CD4-positive, alpha-beta T cell treated with Interleukin-15 for 4 hours (primary cell): ENCODE results near the gene ZNF862.

Experiments
- DNase-seq: peaks from one replicate; pipeline ENCODE4 v3.0.0-alpha.2; 2020; ENCODE audit warnings: low spot score

ZNF862 gene

DNA sequence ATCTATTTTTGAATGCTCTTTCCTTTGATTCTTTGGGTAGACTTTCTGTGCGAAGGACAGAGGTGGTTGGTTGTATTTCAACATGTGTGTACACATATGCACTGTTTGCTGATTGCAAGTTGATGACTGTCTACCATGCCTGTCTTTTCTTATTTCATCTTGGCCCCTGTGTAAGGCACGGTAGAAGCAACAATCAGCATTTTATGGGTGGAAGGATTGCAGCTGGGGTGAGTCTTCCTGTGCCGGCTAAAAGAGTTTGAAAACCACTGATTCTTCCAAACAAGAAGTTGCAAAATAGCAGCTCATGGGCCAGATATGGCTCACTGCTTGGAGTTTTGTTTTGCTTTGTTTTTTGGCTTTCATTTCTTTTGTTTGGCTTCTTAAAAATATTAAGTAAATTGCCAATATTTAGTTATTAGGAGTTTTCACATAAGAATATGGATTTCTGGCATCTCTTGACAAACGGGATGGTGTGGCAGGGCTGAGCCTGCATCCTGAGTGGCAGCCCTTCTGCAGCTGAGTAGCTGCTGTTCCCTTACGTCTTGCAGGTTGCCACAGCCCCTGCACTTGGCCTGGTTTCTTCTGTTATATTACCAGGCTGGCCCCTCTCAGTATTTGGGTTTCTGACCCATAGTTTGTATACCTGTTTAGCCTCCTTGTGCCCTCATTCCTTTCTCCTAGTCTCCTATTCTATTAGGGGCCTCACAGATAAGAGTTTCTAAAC is 7.2 kb downstream of the ZNF862 start:
- no peak for DNase-seq

DNA sequence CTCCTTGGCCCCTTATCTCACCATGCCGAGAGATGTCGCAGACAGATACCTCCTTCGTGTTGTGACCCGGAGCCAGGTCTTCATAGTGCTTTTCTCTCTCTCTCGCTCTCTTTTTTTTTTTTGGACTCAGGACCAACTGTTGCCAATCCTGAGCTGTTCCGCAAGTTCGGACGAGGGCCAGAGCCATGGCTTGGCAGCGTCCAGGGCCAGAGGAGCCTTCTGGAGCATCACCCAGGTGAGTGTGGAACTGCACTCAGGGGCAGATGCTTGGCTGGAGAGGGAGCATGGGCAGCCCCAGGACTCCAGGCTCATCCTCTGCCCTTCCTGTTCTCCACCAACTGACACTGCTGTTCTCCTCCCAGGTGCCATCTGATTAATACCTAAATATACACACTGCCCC is 7.8 kb downstream of the ZNF862 start:
- DNase-seq: no peak

DNA sequence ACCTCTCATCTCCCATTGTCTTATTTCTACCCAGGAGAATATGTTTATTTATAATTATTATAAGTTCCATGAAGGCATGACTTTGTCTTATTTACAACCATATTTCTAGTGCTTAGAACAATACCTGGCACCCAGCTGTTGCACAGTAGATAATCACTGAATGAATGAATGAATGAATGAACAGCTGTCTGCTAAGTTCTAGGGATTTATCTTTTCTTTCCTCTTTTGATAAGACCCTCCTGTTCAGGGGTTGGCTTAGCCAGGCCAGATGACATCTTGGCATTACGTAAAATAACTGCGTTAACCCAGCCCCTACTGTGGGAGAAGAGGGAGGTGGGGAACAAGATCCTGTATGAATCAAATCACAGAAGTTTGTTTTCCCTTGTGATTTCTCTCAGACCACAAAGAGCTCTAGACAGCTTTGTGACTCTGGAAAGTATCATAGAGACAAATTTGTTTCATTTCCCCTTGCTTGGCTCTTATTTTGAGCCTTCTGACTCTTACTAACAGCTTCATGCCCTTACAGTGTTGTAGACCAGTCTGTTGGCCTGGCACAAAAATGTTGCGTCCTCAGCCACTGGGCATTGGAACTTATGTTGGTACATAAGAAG is 8.4 kb downstream of the ZNF862 start:
- DNase-seq: no peak

DNA sequence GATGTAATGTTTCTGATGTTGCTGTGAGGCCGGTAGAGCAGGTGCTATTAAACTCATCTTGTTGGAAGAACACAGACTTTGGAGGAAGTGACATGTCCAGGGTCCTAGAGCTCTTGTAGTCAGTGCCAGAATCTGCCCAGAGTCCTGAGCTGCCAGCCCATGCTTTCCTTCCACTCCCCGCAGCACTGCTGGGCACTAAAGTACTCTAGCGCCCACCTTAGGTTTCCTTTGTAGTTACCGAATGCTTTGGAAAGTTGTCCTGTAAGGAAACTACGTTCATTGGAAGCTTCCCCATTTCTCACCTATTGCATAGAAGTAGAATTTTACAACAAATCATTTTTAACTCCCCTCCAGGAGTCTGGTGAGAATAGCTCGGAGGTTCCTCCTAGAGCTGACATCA is 11.0 kb downstream of the ZNF862 start:
- DNase-seq: no peak

DNA sequence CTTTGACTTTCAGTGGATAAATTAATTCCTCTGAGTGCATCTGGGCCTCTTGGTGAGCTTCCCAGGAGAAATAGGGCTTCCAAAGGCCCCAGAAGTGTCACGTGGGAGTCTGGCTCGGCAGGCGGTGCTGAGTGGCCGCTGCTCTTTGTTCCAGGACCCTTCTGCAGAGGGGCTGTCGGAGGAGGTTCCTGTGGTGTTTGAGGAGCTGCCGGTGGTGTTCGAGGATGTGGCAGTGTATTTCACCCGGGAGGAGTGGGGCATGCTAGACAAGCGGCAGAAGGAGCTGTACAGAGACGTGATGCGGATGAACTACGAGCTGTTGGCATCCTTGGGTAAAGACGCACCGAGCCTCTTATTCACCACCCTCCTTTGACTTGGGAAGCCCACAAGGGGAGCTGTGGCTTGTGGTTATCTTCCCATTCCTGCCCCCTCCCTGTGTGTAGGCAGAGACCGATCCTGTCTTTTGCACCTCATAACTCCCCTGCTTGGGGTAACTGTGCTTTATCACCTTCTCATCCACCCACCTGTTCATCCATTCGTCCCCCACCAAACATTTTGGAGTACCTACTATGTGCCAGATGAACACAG is 11.9 kb downstream of the ZNF862 start:
- no peak for DNase-seq

DNA sequence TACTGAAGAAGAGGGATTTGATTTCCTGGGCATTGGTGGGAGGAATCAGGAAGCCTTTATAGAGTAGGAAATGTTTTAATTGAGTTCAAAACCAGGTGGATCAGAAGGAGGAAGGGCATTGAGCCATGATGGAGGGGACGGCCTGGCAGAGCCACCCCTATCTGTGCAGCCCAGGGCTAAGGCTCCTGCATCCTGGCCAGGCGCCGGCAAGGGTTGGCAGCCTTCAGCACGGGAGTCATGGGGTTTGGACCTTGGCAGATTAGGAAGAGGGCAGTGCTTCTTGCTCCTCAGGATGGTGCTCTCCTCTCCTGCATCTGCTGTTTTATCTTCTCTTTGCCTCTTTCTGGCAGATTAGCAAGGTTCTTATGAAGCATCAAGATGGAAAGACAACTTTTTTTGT is 12.5 kb downstream of the ZNF862 start:
- no peak for DNase-seq

DNA sequence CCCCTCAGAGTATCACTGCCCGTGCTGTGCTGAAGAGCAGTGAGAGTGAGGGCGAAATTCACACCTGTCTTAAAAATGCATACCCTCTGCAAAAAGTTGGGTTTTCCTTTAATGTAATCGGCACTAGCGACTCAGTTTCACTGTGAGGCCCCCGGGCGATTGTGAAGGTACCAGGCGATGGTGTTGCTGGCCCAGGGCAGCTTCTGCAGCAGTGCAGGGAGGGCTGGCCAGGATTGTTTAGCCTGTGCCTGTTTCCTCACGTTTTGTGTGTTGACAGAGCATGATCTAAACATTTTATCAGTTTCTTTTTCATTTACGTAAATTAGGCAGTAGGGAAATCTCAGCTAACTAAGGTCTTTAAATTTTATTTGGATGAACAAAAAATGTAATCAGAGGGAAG is 13.3 kb downstream of the ZNF862 start:
- DNase-seq: no peak

DNA sequence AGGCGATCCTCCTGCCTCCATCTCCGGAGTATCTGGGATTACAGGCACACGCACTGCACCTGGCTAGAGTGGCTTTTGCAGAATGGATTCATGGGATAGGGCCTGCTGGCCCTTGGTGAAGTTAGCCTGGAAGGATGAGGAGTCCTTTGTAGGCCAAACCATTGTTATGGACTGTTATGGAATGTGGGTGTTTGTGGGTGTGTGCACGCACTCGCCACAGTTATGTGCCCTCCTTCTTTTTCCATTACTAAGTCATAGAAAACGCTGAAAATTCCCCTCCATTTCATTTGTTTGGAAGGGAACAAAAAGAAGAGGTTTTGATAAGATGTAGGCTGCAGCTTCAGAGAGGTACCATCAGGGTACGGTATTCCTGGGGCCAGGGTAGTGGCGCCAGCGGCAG is 15.0 kb downstream of the ZNF862 start:
- DNase-seq: no peak

DNA sequence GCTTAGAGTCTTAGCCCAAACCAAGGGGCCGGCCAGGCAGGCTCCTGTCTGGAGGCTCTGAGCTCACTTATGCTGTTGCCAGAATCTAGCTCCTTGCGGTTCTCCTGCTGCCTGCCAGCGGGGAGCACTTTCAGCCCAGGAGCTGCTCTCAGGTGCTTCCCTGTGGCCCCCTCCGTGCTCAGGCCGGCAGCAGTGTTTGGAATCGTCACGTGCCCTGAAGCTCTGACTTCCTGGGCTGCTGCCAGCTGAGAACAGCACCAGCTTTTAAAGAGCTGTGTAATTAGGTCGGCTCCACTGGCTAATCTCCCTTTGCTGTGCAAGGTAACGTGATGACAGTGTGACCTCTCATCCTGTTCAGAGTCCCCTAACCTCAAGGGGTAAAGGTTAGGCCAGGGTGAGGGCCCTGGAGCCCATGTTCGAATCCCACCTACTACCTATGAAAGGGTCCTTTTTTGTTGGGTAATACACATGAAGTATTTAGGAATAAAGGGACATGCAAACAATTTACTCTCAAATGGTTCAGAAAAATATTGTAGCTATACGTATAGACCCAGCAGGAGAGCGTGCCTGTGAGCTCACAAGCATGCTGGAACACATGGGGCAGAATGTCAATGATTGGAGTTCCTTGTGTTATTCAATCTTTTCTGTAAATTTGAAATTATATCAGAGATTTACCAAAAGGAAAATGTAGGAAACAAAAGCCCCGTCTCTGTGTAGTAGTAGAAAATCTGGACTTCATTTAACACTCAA is 16.6 kb downstream of the ZNF862 start:
- DNase-seq: no peak

DNA sequence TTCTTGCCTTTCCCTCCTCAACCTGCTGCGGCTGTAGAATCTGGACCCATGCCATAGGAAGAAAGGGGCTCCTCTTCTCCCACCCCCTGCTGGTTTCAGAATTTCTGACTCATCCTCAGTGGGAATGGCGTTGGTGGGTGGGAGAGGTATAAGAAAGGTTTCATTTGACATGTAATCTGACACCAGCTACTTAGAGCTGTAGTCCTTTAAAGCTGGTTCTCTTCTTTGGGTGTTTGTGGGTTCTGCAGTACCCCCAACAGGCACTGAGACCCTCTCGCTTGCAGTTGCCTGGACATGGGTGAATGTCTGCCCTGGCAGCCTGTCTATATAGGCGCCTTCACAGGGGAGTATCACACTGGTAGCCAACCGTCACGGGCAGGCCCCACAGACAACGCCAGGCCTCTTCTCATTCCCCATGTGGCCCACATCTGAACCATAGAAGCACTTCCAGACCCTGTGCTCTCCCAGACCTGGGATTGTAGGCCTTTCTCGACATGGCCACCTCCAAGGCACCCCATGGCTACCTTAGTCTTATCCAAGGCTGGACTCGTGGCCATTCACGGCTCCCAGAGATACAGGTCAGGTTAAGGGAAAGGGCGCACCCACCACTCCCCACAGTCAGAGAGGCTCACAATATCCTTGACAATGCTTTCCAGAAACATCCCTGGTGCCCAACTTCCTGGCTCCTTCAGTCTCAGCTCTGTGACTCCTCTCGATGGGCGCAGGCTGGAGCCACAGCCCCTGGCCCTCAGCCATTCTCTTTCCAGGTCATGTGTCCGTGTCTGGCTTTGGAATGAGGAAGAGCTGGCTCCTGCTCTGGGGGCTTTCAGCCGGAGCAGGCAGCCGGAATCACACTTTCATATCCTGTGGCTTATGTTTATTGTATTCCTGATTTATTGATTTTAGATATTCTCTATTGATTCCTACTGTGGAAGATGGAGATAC is 17.5 kb downstream of the ZNF862 start:
- DNase-seq: no peak

DNA sequence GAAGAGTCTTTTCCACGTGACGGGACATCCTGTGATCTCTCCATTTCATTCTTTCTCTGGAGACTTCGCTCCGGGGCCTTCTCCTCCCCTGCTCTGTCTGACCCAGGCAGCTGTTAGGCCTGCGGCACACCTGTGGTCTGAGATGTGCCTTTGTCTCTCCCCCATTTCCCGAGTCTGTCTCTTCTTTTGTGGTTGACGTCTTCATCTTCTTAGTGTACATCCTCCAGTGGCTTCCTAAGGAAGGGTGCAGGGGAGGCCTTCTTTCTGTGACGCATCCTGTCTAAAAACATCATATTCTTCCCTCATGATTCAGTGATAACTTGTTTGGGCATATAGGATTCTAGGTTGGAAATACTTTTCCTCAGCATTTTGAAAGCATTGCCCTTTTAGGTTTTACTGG is 18.4 kb downstream of the ZNF862 start:
- DNase-seq: no peak

DNA sequence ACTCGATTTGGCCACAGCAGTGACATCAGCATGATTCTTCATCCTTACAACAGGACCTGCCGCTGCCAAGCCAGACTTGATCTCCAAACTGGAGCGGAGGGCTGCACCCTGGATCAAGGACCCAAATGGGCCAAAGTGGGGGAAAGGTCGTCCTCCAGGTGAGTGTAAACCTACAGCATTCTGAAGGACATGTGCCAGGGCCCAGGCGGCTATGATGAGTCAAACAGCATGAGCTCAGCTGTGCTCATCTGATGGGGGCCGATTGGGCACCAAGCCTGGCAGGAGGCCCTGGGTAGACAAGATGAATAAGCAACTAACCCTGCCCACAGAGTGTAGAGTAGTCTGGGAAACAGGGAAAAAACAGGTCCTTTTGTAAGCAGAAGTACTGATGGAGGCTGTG is 21.2 kb downstream of the ZNF862 start:
- no peak for DNase-seq

DNA sequence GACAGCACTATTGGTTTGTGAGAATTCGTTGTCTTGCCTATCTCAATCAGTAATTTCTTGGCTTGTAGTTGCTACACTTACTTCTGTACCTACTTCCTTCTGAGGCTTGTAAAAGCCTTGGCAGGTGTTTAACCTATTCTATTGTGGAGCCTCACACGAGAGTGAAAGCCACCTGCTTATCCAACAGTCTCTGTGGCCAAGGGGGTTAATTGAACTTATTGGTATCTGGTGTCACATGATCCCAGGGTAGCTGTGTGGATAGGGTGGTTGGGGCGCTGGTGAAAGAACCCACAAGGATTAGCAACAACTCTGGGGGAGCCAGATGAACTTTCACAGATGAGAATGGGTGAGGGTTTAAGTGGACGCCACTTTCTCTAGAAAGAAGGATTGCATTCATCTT is 21.7 kb downstream of the ZNF862 start:
- no peak for DNase-seq

DNA sequence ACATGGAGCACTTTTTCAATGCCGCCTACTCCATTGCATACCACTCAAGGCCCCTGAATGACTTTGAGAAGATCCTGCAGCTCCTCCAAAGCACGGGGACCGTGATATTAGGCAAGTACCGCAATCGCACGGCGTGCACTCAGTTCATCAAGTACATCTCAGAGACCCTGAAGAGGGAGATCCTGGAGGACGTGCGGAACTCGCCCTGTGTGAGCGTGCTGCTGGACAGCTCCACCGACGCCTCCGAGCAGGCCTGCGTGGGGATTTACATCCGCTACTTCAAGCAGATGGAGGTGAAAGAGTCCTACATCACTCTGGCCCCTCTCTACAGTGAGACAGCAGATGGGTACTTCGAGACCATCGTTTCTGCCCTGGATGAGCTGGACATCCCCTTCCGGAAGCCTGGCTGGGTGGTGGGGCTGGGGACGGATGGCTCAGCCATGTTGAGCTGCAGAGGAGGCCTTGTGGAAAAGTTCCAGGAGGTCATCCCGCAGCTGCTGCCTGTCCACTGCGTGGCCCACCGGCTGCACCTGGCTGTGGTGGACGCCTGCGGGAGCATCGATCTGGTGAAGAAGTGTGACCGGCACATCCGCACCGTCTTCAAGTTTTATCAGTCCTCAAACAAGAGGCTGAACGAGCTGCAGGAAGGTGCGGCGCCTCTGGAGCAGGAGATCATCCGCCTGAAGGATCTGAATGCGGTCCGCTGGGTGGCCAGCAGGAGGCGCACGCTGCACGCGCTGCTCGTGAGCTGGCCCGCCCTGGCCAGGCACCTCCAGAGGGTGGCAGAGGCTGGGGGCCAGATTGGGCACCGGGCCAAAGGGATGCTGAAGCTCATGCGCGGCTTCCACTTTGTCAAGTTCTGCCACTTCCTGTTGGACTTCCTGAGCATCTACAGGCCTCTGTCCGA is 22.9 kb downstream of the ZNF862 start:
- no peak for DNase-seq

DNA sequence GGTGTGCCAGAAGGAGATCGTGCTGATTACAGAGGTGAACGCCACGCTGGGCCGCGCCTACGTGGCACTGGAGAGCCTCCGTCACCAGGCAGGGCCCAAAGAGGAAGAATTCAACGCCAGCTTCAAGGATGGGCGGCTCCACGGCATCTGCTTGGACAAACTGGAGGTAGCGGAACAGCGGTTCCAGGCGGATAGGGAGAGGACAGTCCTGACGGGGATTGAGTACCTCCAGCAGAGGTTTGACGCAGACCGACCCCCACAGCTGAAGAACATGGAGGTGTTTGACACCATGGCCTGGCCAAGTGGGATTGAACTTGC is 23.5 kb downstream of the ZNF862 start:
- no peak for DNase-seq

DNA sequence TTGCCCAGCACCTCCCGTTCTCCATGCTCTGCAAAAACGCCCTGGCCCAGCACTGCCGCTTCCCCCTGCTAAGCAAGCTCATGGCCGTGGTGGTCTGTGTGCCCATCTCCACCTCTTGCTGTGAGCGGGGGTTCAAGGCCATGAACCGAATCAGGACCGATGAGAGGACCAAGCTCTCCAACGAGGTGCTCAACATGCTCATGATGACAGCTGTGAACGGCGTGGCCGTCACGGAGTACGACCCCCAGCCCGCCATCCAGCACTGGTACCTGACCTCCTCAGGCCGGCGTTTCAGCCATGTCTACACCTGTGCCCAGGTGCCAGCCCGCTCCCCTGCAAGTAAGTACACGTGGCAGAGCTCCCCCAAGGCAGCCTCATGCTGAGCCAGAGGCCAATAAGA is 24.0 kb downstream of the ZNF862 start:
- no peak for DNase-seq

DNA sequence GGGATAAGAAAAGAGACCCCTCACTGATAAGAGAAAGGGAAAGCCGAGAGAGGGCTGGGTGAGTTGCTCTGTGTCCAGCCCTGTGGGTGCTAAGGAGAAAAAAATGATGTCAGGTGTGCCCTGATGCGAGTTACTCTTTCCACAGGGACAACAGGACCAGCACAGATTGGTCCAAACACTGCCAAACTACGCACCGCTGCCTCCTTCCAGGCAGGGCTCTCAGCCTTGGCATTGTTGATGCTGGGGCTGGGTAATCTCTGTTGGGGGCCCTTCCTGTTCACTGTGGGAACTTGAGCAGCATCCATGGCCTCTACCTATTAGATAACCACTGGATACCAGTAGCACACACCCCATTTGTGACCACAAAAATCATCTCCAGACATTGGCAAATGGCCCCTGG is 25.3 kb downstream of the ZNF862 start:
- DNase-seq: no peak

DNA sequence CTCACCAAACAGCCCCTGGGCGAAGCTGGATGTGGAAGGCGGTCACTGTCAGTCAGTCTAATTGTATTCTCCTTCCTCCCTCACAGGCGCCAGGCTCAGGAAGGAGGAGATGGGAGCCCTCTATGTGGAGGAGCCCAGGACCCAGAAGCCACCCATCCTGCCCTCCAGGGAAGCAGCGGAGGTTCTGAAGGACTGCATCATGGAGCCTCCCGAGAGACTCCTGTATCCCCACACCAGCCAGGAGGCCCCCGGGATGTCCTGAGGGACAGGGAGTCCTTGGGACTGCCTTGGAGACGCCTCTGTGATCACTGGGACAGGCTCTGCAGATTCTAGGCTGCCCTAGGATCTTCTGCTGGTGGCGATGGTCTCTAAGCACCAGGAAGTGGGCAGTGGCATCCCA is 25.8 kb downstream of the ZNF862 start:
- DNase-seq: no peak

DNA sequence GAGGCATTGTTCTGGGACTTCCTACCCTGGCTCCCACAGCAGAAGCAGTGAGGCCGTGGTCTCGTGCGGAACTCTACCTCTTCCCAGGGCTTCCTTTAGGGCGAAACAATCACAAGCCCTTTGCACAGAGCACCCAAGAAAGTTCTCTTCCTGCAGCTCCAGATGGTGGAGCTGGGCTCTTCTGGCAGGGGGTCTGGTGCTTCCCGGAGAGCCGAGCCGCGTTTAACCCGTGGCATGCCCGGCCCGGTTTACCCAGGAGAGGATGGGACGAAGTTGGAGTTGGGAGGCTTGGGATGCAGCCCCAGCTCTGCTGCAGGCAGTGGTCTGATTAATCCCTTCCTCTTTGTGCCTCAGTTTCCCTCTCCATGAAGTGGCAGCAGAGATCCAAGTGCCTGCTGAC is 26.6 kb downstream of the ZNF862 start:
- no peak for DNase-seq

DNA sequence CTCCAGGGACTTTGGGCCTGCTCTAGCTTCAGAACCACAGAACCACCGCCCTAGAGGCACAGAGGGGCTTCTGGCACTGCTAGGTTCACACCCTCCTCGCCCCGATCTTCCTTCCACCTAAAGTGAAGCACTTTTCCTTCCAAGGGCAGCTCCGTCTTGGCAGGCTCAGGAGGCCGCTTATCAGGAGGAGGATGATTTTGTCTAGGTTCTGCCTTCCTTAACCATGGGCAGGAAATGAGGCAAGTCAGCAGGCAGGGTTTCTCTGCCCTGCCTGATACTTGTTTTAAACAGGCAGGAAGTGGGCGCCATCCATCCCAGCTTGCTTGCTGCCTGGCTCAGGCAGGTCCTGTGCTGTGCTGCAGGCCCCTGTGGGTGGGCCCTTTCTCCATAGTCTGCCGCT is 27.3 kb downstream of the ZNF862 start:
- peak; percentile 61 for DNase-seq

DNA sequence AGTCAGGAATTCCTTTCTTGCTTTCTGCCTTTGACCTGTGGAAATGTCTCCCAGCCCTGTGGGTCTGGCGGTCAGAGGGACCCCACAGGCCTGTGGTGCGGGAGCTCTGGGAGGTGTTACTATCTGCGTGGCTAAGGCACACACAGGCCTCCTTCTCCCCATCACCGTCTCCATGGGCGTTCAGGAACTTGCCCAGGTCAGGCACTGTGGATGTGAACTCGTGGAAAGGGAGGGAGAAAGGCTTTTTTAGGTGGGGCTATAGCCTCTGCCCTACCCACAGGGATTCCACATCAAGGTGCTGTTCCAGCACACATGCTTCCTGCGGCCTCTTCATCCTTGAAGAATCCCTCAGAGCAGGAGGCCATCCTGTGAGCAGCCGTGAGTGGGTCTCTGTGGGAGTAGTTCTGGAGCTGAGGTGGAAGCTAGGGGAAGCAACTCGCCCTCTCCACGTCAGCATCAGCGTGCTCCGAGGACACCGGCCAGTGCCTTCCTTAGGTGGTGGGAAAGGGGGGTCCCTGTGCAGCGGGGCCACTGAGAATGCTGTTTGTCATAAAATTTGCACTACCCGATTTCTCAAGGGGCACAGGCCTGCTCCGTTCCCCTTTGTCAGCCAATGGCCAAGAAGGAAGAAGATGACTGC is 28.1 kb downstream of the ZNF862 start:
- DNase-seq: no peak
